ENCODE results near the gene PKIB.

DNA sequence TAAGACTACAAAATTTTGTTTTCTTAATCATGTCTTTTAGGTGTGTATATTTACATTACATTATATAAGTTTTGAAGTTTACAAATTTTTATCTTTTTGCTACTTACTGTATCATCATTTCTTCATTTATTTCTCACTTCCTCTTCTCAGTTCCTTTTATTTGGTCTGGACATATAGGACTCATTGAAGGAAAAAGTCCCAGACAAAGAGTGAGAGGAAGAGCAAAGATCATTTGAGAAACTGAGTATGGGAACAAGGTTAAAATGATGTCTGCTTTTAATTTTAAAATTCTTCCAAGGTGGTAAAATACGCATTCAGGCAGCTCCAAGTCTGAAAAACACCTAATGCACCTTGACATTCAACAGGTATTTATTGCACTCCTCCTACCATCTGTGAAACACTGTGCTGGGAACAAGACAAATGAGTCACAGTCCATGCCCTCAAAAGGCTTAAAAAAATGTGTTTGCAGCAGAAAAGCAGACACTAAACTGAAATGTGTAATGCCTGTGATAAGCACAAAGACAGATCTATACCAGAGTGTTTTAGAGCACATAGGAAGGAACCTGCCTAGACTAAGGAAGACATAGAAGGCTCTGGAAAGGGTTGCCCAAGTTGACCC is 63.2 kb downstream of the PKIB start:
- TF ChIP-seq, protein P1, sequence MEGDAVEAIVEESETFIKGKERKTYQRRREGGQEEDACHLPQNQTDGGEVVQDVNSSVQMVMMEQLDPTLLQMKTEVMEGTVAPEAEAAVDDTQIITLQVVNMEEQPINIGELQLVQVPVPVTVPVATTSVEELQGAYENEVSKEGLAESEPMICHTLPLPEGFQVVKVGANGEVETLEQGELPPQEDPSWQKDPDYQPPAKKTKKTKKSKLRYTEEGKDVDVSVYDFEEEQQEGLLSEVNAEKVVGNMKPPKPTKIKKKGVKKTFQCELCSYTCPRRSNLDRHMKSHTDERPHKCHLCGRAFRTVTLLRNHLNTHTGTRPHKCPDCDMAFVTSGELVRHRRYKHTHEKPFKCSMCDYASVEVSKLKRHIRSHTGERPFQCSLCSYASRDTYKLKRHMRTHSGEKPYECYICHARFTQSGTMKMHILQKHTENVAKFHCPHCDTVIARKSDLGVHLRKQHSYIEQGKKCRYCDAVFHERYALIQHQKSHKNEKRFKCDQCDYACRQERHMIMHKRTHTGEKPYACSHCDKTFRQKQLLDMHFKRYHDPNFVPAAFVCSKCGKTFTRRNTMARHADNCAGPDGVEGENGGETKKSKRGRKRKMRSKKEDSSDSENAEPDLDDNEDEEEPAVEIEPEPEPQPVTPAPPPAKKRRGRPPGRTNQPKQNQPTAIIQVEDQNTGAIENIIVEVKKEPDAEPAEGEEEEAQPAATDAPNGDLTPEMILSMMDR (IDR thresholded peaks at IDR 0.05), result no peak
- TF ChIP-seq POLR2A (IDR thresholded peaks at IDR 0.05), result no peak

Measured in esophagus squamous epithelium (tissue), 4 donors.